Colonic mucosa (tissue), 4 donors: ENCODE results near the gene STARD3. TPM values are rescaled to one million over a fixed set of nuclear protein-coding genes. Genes with fewer than 3 reads are reported as not detected.

Source experiments
- DNase-seq: peaks from one replicate; pipeline ENCODE4 v3.0.0-alpha.2; 2020
- H3K27ac ChIP-seq: fragments of 200-600 bp; one replicate; pipeline ENCODE4 v1.8.0; 2021
- H3K27me3 ChIP-seq: fragments of 200-600 bp; one replicate; pipeline ENCODE4 v1.8.0; 2021
- H3K36me3 ChIP-seq: fragments of 200-600 bp; one replicate; pipeline ENCODE4 v1.8.0; 2021
- H3K4me1 ChIP-seq: fragments of 200-600 bp; one replicate; pipeline ENCODE4 v1.8.0; 2021; ENCODE audit warnings: mild to moderate bottlenecking
- H3K4me3 ChIP-seq: fragments of 200-600 bp; one replicate; pipeline ENCODE4 v1.8.0; 2021
- H3K9ac ChIP-seq, 2 donors: one replicate each; pipeline ENCODE4 v1.7.0; 2013; ENCODE audit warnings: control low read depth in 2 of 2, low read depth in 2 of 2, low read length in 2 of 2
- H3K9me3 ChIP-seq: fragments of 200-600 bp; one replicate; pipeline ENCODE4 v1.8.0; 2021
- CTCF ChIP-seq: fragments of 200-600 bp; IDR thresholded peaks from one replicate; pipeline ENCODE4 v1.8.0; 2022; ENCODE audit warnings: antibody characterized with exemption, mild to moderate bottlenecking
- intact Hi-C: fragments of 100-400 bp; cut with DNase I; formaldehyde crosslinking; loops from one replicate; pipeline ENCODE4 v1.14.1; 2022
- total RNA-seq, 2 donors: library from RNA; stranded (reverse); fragmentation: NEBNext Ultra II Directional in 1 of 2; extraction: Animal tissue kit (Norgen Biotek cat#: 25700) in 1 of 2; gene quantifications; one replicate each; pipeline ENCODE4 v1.2.1, GENCODE V29; 2021
- donor health status: healthy.
- donor health status: DM: no; HTN: no; CAD: no.
- donor health status: DM: no; HTN: no; CAD: no.

STARD3 gene
- total RNA-seq, 2 donors from 2014 or later = 30.0 to 41.3 TPM

GRCh38 chr17:39621523-39622379, 15.2 kb upstream of the STARD3 start:
- H3K4me3 ChIP-seq = no peak overlapping the region
- intact Hi-C loops = loop anchor here (2.0 to 5.0 kb wide), 3 partner anchors 47 to 131 kb away; partner anchors contain the start of gene PNMT
- H3K27ac ChIP-seq = no peak overlapping the region
- TF ChIP-seq CTCF = peak; percentile 99
- H3K4me1 ChIP-seq = peaks cover 8% of the 10 kb centered on the region
- H3K27me3 ChIP-seq = peaks cover 2% of the 10 kb centered on the region
- H3K9me3 ChIP-seq = no peaks in the 10 kb centered on the region
- no peaks in the 10 kb centered on the region for H3K36me3 ChIP-seq
- DNase-seq = peak; percentile 90
- peak overlapping the region in 1 of 2 donors; percentile 26 for H3K9ac ChIP-seq

GRCh38 chr17:39622380-39623006, 14.5 kb upstream of the STARD3 start:
- intact Hi-C loops = loop anchor here (2.0 to 5.0 kb wide), 3 partner anchors 46 to 130 kb away; partner anchors contain the start of gene PNMT
- peaks cover 8% of the 10 kb centered on the region for H3K4me1 ChIP-seq

GRCh38 chr17:39623356-39623950, 13.5 kb upstream of the STARD3 start:
- Histone ChIP-seq H3K36me3 (no peaks in the 10 kb centered on the region), H3K4me1 (peaks cover 8% of the 10 kb centered on the region), H3K9ac (peak overlapping the region in 1 of 2 donors; percentile 74), H3K4me3 (no peak overlapping the region), H3K27ac (no peak overlapping the region), H3K27me3 (peaks cover 11% of the 10 kb centered on the region), H3K9me3 (no peaks in the 10 kb centered on the region)
- intact Hi-C loops = loop anchor here (2.0 to 5.0 kb wide), 3 partner anchors 45 to 129 kb away; partner anchors contain the start of gene PNMT
- TF ChIP-seq CTCF = peak; percentile 96
- DNase-seq = peak; percentile 96

More at GRCh38 chr17:39622380-39623006, 14.5 kb upstream of the STARD3 start:
- peaks cover 9% of the 10 kb centered on the region for H3K27me3 ChIP-seq
- H3K36me3 ChIP-seq = no peaks in the 10 kb centered on the region
- H3K9ac ChIP-seq = peak overlapping the region in 1 of 2 donors; percentile 26
- TF ChIP-seq CTCF = no peak
- H3K27ac ChIP-seq = no peak overlapping the region
- H3K4me3 ChIP-seq = no peak overlapping the region
- H3K9me3 ChIP-seq = no peaks in the 10 kb centered on the region
- no peak for DNase-seq

- no peak for DNase-seq
- Histone ChIP-seq H3K9me3 (no peaks in the 10 kb centered on the region), H3K4me3 (no peak overlapping the region), H3K9ac (peak overlapping the region in 1 of 2 donors; percentile 93), H3K36me3 (no peaks in the 10 kb centered on the region), H3K27ac (no peak overlapping the region), H3K27me3 (peaks cover 11% of the 10 kb centered on the region), H3K4me1 (peaks cover 3% of the 10 kb centered on the region)
- TF ChIP-seq CTCF = no peak
- intact Hi-C loops = loop anchor here (5.0 kb wide), 2 partner anchors 77 to 128 kb away; no protein-coding TSS in a partner anchor
These were observed 12.6 kb upstream of the STARD3 start for GRCh38 chr17:39624313-39624712.

GRCh38 chr17:39625198-39625785, 11.7 kb upstream of the STARD3 start:
- Histone ChIP-seq H3K9me3 (no peaks in the 10 kb centered on the region), H3K9ac (peak overlapping the region; percentile 52 to 93), H3K27me3 (peaks cover 11% of the 10 kb centered on the region), H3K4me3 (no peak overlapping the region), H3K27ac (peak overlapping the region; percentile 33), H3K4me1 (peaks cover 3% of the 10 kb centered on the region), H3K36me3 (no peaks in the 10 kb centered on the region)
- intact Hi-C loops = loop anchor here (5.0 kb wide), 1 partner anchor 112 kb away; the partner anchor contains the start of gene GRB7
- peak; percentile 80 for DNase-seq
- no peak for TF ChIP-seq CTCF
